ENCODE measurements around the gene CHURC1.
A peak's percentile ranks its signal among the peaks of the same experiment; 100 is the strongest.

Gene CHURC1

DNA sequence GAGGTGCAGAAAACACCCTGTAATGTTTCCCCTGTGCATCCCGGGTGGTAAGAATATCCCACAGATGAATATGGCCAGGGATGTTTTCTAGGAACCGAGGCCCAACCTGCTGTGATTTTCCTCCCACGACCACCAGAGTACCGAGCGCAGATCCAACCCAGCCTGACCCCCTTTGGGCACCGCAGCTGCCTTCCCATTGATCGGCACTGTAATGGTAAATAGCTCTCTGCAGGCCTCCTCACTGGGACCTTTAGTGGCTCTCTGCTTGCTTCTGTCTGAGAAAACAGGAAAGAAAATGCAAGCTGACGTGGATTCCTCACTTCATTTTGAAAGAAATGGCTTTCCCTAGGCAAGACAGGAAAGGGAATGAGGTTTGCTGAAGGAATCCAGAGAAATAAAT is 60.3 kb downstream of the CHURC1 start:
- H3K36me3 Mint-ChIP-seq (ENCODE audit: low read depth) = no peaks in the 10 kb centered on the region
- no peak overlapping the region for H3K27ac Mint-ChIP-seq
- peaks cover 4% of the 10 kb centered on the region for H3K4me1 Mint-ChIP-seq
- peaks cover 42% of the 10 kb centered on the region for H3K27me3 Mint-ChIP-seq (ENCODE audit: low read depth, poor library complexity)
- TF ChIP-seq, protein P1, sequence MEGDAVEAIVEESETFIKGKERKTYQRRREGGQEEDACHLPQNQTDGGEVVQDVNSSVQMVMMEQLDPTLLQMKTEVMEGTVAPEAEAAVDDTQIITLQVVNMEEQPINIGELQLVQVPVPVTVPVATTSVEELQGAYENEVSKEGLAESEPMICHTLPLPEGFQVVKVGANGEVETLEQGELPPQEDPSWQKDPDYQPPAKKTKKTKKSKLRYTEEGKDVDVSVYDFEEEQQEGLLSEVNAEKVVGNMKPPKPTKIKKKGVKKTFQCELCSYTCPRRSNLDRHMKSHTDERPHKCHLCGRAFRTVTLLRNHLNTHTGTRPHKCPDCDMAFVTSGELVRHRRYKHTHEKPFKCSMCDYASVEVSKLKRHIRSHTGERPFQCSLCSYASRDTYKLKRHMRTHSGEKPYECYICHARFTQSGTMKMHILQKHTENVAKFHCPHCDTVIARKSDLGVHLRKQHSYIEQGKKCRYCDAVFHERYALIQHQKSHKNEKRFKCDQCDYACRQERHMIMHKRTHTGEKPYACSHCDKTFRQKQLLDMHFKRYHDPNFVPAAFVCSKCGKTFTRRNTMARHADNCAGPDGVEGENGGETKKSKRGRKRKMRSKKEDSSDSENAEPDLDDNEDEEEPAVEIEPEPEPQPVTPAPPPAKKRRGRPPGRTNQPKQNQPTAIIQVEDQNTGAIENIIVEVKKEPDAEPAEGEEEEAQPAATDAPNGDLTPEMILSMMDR (IDR thresholded peaks at IDR 0.05) = no peak
- DNase-seq = no peak
- no peak overlapping the region for H3K4me3 Mint-ChIP-seq
- peaks cover 6% of the 10 kb centered on the region for H3K9me3 Mint-ChIP-seq

DNA sequence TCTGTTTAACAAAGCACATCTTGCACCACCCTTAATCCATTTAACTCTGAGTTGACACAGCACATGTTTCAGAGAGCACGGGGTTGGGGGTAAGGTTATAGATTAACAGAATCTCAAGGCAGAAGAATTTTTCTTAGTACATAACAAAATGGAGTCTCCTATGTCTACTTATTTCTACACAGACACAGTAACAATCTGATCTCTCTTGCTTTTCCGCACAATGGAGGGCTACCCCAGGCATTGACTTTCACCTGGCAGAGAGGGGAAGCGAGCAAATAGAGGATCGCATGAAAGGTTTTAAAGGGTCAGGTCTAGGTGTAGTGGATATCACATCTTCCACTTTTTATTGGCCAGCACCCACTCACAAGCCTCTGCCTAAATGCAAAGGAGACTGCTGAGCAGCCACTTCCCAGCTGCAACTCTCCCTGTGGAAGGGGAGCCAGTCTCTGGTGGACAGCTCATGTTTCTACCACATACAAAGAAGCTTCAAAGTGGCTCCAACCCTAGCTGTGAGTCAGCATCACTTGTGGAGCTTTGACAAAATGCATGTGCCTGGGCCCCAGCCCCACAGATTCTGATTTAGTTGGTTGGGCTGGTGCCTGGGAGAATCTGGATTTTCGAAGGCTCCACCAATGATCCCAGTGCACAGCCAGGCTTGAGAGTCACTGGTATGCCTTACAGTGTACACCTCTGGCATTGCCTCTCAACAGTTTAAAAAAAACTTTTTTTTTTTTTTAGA is 65.2 kb downstream of the CHURC1 start:
- TF ChIP-seq, protein P1 (IDR thresholded peaks at IDR 0.05) = no peak
- Mint-ChIP-seq H3K27me3 (ENCODE audit: low read depth, poor library complexity) (peaks cover 38% of the 10 kb centered on the region), H3K4me1 (peaks cover 10% of the 10 kb centered on the region), H3K27ac (no peak overlapping the region), H3K4me3 (no peak overlapping the region), H3K36me3 (ENCODE audit: low read depth) (no peaks in the 10 kb centered on the region), H3K9me3 (peaks cover 6% of the 10 kb centered on the region)
- DNase-seq = no peak

DNA sequence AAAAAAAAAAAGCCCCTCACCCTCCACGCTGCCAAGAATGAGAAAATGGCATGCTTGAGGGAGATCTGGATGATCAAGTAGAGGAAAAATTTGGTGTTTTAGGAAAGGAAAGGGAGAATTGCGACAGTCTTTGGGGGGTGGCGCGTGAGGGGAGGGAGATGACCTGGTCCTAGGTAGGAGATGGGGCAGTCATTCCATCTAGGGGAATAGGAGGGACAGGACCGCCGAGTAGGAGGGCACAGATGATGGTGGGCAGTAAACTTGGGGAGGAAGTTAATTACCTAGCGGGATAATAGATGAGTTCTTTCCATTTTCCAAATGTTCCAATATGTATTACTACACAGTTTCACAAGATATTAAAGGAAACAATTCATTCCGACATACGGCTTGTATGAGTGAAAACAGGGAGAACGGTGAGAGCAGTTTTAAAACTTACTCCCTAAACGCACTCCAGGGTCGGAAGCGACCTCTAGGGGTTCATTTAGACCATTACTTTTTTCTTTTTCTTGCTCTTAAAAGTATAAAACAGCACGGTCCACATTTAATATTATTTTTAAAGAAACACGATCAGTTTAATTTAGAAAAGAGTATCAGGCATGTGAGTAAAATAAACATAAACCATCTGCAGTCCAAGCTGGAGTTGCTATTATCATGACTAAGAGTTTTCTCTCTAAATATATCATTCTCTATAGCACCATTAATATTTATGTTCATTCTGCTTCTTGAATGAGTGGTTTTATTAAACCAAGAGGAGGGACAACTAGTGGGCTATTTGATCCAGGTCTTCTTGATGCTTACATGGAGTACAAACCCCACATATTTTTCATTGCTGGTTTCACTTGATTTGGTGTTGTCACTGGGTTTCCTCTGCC is 69.4 kb downstream of the CHURC1 start:
- Mint-ChIP-seq H3K4me1 (peaks cover 30% of the 10 kb centered on the region), H3K27ac (no peak overlapping the region), H3K27me3 (ENCODE audit: low read depth, poor library complexity) (peaks cover 45% of the 10 kb centered on the region), H3K4me3 (peak overlapping the region; percentile 71), H3K9me3 (no peaks in the 10 kb centered on the region), H3K36me3 (ENCODE audit: low read depth) (no peaks in the 10 kb centered on the region)
- DNase-seq = peak; percentile 26
- TF ChIP-seq, protein P1 (IDR thresholded peaks at IDR 0.05) = peak; percentile 66

Measured in nephron progenitor cell (in vitro differentiated cells).